ENCODE results near the gene GABRR1.
"Not testable (repeated sequence)": the region's sequence is repeated elsewhere in the genome, so short reads cannot be mapped to it uniquely, and the experiment has no call there.

GABRR1 gene

DNA sequence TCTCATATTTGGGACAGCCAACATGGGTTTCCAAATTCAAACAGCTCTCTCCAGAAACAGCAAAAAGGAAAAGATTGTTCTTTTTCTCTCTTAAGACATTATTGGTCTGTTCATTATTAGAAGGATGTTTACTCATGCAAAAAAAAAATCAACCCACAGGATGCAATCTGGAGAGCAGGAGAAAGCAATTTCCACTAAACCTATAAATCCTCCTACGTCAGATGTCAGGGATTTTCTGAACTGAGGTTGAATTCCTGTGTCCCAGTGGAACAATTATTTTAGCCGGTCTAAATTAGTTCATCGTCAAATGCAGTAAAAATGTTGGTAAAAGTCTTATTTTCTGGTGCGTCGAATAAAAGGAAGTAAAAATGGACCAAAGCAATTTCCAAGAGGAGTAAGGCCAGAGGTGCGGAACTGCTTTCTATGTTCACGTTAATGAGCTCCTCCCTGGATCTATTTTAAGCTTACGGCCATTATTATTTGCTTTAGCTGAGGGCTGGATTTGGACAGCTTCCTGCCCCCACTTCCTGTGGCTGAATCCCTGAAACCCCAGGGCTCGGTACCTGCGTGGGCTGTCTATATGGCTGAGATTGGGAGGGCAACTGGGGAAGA lies at the start of gene GABRR1:
Gene GABRR1, minus strand, starts transcription at position 60 of the 612 bp plus-strand sequence. Its CDS starts 36 bp downstream, at position 24.
- no peak for DNase-seq

GRCh38 chr6:89264296-89264695 lies 47.1 kb upstream of the GABRR1 start:
- no peak for DNase-seq

- peak; percentile 22 for DNase-seq
These were observed 43.7 kb upstream of the GABRR1 start for GRCh38 chr6:89260832-89261231.

DNA sequence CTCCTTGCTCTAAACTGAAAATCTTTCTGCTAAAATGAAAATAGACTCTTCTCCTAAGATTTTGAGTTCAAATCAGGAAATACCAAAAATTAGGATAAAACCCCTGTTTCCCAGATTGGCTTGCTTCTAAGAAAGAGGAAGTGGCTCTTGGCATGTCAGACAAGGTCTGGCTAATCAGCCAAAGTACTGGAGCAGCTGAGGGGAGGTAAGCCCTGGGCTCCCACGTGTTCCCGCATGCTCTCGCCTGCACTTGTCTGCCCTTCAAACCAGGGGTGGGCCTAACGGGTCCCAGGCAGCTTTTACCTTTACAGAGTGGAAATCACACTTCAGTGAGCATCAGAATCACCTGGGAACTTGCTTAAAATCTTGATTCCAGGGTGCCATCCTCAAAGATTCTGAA lies 43.2 kb upstream of the GABRR1 start:
- no peak for DNase-seq

- DNase-seq: no peak
These were observed 41.8 kb upstream of the GABRR1 start for GRCh38 chr6:89258912-89259311.

- no peak for DNase-seq
These were observed 40.6 kb upstream of the GABRR1 start for GRCh38 chr6:89257781-89258180.

DNA sequence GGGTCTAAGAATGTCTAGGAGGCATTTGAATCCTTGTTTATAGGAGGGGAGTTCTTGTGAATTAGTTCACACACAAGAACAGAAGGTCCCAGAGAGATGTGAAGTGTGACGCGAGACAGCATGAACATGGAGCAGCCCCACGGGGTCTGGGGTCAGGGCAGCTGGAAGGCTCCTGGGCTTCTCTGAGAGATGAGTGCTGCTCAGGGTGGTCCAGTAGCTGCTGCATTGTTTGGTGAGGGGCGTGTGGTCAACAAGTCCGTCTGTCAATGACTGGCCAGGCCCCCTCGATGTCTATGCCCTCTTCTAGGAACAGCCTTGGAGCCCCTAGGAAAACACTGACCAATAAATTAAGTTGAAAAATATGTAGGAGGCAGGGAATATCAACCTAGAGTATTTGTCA lies 40.2 kb upstream of the GABRR1 start:
- no peak for DNase-seq

DNA sequence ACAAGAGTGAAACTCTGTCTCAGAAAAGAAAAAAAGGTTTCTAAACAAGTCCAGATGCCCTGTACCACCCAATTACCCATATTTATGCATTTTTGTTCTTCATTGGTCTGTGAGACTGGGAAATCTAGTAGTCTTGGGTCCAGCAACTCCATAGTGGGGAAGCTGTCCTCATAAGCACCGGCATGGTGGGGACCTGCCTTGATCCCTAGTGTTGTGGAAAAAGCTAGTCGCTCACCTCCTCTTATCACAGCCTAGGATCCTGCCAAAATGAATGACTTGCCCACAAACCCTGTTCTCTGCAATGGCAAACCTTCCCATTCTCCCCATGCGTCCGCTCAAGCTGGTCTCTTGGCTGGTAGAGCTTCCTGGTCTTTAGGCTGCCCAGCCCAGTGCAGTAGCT lies 38.3 kb upstream of the GABRR1 start:
- DNase-seq: no peak

- DNase-seq: no peak
These were observed 37.4 kb upstream of the GABRR1 start for GRCh38 chr6:89254569-89254968.

- no peak for DNase-seq
These were observed 35.7 kb upstream of the GABRR1 start for GRCh38 chr6:89252907-89253306.

- no peak for DNase-seq
These were observed 34.8 kb upstream of the GABRR1 start for GRCh38 chr6:89251976-89252375.

DNA sequence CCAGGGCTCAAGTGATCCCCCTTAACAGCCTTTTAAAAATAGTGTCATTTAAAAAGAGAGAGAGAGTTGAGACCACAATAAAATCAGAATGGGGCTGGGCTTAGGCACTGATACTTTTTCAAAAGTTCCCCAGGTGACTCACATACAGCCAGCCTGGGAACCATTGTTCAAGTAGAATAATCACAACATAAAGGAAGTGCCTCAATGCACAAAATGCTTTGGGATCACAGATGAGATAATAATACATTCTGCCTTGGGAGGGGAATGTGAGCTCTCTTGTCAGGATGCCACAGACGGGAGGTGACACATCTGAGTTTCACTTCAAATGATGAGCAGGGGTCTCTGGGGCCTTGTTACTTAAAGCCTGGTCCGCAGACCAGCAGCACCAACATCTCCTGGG lies 34.0 kb upstream of the GABRR1 start:
- DNase-seq: no peak

DNA sequence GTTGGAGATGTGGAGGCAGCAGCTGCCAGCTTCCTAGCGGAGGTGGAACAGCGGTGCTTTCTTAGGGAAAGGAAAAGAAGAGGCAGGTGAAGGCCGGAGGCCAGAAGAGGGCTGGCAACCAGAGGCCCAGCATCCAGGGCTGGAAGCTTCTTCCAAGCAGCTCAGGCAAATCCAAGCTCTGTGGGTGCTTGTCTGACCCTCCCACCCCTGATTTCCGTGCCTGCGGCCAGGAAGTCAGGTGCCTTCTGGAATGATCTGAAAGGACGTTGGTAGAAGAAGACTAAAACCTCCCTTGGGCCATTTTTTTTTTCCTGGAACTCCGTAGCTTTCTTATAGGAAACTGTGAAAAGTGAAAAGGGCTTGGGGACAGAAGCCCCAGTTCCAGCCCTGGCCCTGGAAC lies 33.1 kb upstream of the GABRR1 start:
- no peak for DNase-seq

- DNase-seq: no peak
These were observed 27.3 kb upstream of the GABRR1 start for GRCh38 chr6:89244241-89244985.

- DNase-seq: no peak
These were observed 26.1 kb upstream of the GABRR1 start for GRCh38 chr6:89243331-89243629.

GRCh38 chr6:89242574-89243330 lies 25.6 kb upstream of the GABRR1 start:
- peak; percentile 69 for DNase-seq

- no peak for DNase-seq
These were observed 22.2 kb upstream of the GABRR1 start for GRCh38 chr6:89239338-89239737.

DNA sequence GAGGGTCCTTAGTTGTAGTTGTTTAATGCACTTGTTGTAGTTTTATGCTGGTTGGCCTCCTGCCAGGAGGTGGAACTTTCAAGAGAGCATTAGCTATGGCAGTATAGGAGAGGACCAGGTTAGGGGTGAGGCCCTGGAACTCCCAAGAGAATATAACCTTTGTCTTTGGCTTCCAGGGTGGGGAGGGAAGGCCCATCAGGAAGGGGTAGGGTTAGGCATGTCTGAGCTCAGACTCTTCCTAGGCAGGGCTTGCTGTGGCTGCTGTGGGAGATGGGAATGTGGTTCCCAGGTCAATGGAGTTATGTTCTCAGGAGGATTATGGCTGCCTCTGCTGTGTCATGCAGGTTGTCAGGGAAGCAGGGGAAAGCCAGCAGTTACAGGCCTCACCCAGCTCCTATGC lies 20.0 kb upstream of the GABRR1 start:
- no peak for DNase-seq

DNA sequence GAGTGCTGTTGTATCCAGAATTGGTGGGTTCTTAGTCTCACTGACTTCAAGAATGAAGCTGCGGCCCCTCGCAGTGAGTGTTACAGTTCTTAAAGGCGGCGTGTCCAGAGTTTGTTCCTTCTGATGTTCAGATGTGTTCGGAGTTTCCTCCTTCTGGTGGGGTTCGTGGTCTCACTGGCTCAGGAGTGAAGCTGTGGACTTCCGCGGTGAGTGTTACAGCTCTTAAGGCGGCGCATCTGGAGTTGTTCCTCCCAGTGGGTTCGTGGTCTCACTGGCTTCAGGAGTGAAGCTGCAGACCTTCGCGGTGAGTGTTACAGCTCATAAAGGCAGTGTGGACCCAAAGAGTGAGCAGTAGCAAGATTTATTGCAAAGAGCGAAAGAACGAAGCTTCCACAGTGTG lies 16.4 kb upstream of the GABRR1 start:
- not testable (repeated sequence) for DNase-seq

DNA sequence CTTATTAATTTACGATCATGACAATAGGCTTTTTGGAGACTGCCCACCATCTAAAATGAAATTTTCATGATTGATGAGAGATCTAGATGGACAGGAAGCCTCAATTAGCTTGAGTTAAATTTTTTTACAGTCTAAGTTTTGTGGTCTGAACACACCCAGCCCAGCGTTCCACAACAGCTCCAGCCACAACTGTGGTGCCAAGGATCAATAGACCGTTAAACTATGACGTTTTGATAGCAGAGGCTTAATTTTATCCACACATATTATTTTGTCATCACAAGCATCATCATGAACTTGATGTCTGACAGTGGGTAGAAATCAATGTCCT lies 5.5 kb upstream of the GABRR1 start:
- no peak for DNase-seq

DNA sequence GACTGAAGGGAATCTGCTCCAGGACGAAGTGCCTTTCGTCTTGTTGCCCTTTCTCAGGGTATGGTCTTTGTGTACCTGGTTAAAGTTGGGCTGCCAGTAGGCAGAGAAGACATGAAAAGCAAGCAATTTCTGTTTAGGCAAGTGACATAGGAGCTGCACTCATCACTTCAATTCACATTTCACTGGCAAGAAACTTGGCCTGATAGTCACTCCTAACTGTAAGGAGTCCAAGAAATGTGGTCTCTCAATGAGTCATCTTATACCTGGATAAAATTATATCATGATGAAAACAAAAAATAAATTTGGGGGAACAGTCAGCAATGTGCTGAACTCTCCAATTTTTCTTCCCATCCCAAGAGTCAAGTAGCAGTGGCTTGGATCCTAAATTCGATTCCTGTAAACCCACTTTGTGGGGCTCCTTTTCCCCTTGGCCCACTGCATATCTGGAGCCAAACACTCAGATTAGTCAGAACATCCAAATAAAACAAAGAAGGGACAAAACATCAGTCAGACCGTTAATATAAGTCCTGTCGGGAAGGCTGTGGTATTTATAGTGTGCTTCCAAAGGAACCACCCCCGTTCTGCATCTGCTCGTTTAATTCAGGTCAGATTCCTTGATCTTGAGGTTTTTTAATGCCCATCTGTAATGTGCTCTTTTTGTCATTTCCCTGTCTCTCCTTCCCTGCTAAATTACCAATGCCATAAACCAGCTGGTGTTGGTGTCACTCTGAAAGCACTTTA lies 5.0 kb upstream of the GABRR1 start:
- no peak for DNase-seq

DNA sequence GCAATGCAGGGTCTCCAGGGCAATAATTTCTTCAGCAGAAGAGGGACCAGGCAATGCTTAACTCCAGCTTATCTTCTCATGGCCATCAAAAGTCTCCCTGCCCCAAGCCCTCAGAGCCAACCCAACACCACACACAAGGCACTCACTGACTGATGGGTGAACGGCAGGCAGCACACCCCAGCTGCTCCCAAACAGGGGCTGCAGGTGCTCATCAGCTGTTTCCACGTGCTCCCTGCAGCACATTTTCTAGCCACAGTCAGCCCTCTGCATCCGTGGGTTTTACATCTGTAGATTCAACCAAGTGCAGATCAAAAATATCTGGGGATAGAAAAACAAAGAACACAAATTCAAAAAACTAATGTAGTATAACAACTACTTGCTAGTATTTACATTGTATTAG lies 4.0 kb upstream of the GABRR1 start:
- no peak for DNase-seq

DNA sequence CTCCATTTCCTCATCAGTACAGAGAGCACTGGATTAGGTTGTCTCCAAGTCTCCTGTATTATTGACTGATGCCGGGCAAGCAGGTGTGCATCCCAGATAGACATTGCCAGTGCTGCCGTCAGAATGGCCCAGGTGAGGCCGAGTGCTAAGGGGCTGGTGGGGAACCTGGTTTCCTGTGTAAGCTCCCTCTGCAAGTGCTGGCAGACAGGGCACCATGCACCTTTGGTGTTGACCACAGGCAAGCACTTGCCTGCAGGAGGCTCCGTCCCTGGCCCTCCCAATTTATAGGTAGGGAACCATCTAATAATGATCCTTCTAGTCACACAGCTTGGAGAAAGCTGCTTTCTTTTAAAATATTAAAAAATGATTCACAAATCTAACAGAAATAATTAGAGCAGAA lies 747 bp downstream of the GABRR1 start:
- no peak for DNase-seq

DNA sequence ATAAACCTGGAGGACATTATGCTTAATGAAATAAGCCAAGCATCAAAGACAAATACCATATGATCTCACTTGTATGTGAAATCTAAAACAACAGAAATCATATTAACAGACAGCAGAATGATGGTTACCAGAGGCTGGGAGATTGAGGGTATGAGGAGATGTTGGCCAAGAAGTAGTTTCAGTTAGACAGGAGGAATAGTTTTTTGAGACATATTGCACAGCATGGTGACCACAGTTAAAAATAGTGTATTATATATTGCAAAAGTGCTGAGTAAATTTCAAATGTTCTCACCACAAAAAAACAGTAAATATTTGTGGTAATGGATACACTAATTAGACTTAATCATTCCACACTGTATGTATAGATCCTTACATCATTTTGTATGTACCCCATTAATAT lies 1.8 kb downstream of the GABRR1 start:
- no peak for DNase-seq

Data from NCI-H526 treated with DMSO at 0.1 percent for 48 hours (cell line).